Measurements from ENCODE around the gene RERE.
"Not testable (repeated sequence)": the region's sequence is repeated elsewhere in the genome, so short reads cannot be mapped to it uniquely, and the experiment has no call there.

The RERE gene

DNA sequence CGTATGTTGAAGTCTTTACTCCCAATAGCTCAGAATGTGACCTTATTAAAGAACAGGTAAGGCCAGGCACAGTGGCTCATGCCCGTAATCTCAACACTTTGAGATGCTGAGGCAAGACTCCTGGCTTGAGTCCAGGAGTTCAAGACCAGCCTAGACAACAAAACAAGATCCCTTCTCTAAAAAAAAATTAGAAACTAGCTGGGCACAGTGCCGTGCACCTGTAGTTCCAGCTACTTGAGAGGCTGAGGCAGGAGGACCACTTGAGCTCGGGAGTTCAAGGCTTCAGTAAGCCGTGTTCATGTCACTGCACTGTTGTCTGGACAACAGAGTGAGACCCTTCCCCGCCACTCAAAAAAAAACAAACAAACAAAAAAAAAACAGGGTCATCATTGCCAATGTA lies 171.3 kb downstream of the RERE start:
- no peak for DNase-seq (ENCODE audit: low read depth in 2 of 3, low spot score in 2 of 3)

DNA sequence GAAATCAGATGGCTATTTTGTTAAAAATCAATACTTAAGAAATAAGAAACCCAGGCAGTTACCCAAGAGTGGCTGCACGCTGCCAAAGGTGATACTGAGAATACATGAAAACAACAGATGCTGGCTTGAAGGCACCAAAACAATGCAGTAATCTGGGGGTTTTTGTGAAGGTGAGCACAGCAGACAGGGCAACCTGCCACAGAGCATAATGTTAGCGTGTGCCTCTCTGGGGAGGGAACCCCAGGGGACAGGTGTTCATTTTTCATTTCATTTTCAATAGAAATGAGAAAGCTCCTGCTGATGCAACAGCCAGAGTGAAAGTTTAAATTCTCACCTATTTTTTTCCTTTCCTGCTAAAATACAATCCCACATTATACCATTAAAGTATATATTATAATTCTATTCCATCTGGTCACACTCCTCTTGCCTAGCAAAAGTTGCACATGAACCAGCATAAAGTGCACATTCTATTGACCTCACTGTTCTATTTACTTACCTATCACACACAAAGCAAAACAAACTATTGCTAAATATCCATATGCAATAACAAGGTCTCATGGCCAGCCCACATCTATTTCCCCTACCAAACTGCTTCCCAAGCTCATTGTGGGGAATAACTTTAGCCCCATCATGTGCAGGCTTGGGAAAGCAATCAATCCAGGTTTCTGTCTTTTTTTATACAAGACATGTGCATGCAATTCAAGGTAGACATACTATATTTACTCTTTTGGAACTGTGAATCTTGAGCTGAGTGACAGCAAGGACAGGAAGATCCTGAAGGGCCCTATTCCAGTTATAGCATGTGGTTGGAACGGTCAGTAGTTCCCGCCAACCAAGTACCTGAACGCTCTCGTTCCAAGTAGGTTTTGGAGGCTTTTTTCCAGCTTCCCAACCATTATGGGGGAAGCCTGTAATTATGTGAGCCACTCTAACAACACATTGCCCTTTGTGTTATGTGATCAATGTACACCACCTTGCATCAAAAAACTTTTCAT lies 173.6 kb downstream of the RERE start:
- no peak for DNase-seq (ENCODE audit: low read depth in 2 of 3, low spot score in 2 of 3)

DNA sequence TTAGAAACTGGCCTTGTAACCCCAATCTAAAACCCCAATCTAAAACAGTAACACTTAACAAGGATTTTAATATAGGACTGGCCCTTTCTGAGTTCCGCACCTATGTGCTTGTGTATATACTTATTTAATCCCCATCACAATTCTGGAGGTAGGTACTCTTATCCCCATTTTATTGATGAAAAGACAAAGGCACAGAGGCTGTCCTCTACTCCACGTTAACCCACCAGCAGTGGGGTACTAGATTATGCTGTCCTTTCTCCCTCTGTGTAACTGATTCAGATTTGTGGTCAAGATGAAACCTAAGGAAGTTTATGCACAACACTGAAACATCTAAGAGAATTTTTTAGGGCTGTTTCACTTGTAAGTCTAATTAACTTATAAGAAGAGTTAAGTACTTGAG lies 175.3 kb downstream of the RERE start:
- DNase-seq (ENCODE audit: low read depth in 2 of 3, low spot score in 2 of 3): no peak

DNA sequence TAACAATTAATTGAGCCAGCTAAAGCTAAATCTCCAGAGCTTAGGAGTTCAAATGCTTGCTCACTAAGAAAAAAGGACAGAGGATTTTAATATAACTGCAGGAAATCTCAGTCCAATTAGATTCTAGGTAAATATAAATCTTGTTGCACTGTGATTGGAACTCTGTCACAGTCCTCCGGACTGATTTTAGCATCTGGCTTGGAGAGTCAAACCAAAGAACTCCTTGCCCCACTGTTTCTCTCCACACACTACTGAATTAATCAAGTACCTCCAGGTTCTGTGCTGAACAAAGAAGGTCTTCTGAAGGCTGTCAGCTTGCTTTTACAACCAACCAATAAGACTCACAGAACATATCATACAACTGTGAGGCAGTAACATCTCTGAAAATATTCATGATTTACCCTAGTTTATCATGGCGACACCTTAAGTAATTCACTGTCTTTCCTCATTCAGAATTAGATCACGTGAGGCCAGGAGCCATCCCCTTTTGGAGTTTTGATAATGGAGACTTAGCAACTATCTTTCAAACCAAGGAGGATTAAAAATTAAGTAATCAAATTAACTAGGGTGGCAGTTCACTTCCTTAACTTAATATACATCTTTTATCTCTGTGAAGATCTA lies 176.0 kb downstream of the RERE start:
- no peak for DNase-seq (ENCODE audit: low read depth in 2 of 3, low spot score in 2 of 3)

DNA sequence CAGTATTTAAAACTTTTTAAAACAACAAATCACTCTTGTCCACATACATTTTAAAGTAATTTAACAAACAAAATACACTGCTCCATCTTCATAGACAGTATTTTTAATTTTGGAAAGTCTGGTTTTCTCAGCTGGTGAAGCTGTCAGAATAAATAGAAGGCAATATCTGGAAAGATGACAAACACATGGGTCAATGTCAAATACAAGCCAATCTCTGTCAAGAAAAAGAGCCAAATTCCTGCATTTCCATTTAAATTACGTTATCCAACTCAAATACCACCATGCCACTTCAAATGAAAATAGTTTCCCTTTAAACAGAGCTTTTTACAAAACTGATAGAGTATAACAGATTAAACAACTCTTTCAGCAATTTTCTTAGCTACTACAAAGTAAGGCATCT lies 176.5 kb downstream of the RERE start:
- DNase-seq (ENCODE audit: low read depth in 2 of 3, low spot score in 2 of 3): no peak

DNA sequence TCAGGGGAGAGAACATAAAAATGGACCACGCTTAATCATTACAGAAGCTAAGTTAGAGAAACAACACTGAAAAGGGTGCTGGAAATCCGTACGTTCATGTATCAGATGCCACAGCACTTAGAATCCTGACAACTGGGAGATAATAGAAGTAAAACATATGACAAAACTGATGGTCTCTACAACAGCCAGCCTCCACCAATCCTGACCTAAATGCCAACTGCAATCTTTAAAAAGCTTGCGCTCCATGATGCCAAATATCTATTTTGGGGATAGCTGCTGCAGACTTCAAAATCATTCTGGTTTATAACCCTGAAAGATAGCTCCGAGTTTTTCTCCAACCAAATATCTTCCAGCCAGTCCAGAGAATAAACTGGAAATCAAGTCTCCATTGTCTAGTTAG lies 178.3 kb downstream of the RERE start:
- DNase-seq (ENCODE audit: low read depth in 2 of 3, low spot score in 2 of 3): no peak

DNA sequence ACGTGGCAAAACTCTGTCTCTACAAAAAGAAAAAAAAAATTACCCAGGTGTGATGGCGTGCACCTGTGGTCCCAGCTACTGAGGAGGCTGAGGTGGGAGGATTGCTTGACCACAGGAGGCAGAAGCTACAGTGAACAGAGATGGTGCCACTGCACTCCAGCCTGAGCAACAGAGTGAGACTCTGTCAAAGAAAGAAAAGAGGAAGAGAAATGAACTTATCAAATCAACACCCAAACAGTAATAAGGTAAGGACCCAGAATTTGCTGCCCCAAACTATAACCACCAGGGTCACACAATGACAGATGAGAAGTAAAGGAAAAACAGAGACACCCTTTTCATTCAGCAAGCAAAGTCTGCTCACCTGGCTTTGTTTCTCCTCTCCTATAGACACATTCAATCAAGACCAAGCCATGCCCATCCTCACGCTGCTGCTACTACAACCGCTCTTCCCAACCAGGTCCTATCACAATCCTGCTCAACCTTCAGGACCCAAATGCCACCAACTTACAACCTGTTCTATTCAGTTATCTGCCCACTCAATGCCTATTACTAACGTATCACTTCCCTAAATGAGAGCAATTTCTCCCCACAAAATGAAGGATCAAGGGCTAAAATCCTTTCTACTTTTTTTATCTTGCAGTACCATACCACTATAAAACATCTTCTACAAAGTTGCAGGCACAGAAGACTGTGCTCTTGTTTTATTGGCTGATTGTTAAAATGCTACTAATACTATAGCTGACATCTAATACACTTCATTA lies 183.5 kb downstream of the RERE start:
- no peak for DNase-seq (ENCODE audit: low read depth in 2 of 3, low spot score in 2 of 3)

DNA sequence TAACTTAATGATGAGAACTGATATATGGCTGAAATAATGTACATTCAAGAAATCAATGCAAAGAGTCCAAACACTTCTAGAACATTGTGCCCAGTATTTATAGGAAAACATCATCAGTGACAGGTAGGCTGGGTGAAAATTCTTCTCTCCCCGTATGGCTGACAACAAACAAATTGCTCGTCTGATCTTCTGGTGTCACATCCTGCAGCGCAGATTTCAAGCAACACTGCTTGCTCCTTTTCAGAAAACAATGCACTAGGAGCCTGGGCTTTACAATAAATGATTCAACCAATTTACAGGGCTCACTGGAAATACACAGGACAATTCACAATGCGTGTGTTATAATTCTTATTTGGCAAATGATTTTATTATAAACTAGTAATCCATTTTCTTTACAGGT lies 185.3 kb downstream of the RERE start:
- DNase-seq (ENCODE audit: low read depth in 2 of 3, low spot score in 2 of 3): no peak

DNA sequence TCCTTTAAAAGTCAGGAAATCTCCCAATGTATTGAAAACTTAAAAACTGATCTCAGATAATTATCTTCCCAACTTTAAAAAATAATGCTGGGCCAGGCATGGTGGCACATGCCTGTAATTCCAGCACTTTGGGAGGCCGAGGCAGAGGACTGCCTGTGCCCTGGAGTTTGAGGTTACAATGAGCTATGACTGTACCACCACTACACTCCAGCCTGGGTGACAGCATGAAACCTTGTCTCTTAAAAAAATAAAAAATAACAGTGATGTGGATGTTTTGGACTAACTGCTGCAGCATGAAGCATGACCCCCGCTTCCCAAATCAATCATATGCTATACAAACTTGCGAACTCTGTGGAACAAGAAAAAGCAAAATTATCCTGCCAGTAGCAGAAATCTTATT lies 186.3 kb downstream of the RERE start:
- no peak for DNase-seq (ENCODE audit: low read depth in 2 of 3, low spot score in 2 of 3)

DNA sequence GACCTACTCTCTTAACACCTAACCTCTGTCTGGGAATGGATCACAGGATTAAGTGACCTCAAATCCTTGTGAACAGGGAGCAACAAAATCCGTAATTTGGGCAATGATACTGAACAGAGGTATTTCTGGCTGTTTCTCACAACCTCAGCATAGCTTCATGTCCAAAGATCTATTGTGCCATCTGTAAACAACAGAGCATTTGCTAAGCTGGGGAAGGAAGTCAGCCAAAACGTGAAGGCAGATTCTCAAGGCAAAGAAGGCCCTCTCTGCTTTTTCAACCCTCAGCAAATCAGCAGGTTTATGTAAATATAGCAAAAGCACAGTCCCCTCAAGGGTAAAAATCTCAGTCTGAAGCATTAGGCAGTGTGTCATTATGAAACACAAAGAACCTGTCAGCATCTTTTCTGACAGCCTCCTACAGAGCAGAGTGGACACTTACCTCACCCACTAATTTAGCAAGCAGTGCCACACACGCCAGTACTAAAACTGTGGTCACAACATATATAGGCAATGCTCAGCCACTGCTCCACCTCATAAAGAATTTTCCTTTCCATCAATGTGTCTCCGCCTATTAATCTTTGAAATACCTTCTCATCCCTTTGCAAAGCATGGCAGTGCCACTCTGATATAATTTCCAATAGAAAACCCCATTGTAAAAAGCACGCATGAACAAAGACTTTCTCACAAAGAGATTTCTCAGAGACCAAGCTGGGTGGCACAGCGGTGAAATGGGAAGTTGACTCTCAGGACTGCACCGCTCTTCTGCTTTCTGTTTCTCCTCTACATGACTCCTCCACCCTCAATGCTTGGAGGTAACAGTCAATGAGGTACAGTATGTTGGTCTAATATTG lies 188.0 kb downstream of the RERE start:
- no peak for DNase-seq (ENCODE audit: low read depth in 2 of 3, low spot score in 2 of 3)

DNA sequence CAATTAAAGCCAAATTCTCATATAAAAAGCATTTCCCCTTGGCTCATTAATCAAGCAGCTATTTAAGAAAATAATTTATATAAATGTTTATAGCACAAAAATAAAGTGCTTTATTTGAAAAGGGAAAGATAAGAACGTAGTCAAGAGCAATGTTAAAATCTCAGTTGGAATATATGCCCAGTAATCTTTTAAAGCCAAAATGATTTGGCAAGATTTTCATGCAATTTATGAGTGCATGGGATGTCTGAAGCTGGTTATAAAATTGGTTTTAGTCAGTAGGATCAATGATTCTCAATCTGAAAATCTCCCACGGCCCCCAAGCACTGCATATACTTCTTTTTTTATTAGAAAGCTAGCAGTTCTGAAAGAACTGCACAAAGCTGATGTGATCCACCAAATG lies 188.8 kb downstream of the RERE start:
- DNase-seq (ENCODE audit: low read depth in 2 of 3, low spot score in 2 of 3): no peak

DNA sequence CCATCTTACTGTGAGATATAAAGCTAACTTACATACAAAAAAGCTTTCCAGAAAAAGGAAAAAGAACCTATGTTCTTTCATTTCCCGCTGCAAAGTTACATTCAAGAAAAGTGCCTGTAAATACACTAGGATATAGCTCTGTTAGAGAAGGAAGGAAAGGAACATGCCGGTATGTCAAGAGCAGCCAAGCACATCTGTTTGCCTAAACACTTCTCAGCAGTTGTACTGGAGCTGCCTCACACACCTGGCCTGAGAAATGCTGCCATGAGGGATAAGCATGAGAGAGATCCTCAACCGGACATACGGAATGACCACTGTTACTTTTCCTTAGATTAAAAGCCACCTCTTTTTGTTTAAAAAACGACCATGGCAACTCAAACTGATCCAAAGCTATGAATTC lies 189.7 kb downstream of the RERE start:
- DNase-seq (ENCODE audit: low read depth in 2 of 3, low spot score in 2 of 3): no peak

DNA sequence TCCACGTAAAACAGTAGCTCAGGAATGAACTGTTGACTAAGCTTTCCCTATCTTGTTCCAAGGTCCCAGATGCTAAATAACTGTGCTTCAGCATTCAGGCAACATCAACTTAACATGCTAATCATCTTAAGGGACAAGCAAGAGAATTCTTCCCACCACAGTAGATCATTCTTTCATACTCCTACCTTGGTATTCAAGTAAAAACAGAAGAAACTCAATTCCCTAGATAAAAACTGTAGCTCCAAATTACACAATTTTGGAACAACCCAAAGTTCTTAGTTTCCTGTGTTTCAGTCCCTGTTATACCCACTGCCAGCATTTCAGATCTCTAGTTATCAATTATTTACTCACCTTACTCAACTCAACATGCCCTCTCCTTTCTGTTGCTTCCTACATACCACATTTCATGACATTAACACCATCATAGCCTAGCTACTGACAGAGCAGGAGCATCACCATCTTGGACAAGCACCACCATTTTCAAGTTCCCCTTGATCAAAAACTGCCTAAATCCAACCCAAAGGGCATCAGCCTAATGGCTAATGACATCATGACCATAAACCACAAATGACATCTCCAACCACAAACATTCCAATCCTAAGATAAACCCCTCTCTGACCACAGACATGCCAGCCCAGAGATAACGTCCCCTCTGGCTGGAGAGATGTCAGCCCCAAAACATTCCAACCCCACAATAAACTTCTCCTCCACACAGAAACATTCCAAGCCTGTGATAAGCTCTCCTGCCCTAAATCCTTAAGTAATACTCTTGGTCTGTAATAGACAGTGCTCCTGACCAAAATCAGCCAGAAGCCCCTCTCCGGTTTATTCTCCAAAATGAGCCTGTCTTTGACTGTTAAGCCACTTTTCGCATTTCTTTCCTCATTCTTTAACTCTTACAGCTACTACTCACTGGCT lies 191.2 kb downstream of the RERE start:
- no peak for DNase-seq (ENCODE audit: low read depth in 2 of 3, low spot score in 2 of 3)

DNA sequence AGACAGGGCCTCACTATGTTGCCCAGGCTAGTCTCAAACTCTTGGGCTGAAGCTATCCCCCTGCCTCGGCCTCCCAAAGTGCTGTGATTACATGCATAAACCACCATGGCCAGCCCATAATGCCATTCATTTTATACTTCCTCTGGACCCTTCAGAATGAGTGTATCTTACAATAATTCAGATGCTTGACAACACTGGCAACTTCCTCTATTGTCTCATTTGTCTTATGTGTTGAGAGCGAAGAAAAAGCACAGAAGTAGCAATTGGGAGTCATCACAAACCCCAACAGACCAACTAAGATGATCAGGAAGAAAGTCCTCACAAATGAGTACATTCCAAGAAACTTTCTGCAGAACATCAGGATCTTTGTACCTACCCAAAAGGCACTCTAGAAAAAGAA lies 191.9 kb downstream of the RERE start:
- no peak for DNase-seq (ENCODE audit: low read depth in 2 of 3, low spot score in 2 of 3)

DNA sequence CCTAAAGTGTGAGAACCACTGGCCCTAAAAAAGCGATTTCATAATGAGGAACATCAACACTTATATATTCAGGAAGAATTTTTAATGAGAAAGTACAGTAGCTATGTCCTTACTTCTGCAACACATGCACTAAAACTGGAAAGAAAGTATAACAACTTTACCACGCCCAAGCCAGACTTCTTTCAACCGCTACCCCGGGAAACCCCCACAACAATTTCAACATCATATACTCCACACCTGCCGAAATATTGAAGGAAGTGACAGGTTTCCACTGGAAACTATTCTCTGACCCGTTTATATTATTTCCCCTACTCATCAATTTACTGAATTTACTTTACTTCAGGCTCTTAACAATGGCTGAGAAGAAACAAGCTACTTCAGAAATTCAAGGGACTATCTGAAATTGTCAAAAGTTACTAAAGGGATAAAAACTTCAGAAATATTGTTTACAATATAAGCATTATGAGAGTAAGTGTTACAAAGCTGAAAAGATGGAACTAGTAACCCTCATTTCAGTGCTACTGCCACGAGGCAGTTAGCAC lies 193.7 kb downstream of the RERE start:
- not testable (repeated sequence) for DNase-seq (ENCODE audit: low read depth in 2 of 3, low spot score in 2 of 3)

DNA sequence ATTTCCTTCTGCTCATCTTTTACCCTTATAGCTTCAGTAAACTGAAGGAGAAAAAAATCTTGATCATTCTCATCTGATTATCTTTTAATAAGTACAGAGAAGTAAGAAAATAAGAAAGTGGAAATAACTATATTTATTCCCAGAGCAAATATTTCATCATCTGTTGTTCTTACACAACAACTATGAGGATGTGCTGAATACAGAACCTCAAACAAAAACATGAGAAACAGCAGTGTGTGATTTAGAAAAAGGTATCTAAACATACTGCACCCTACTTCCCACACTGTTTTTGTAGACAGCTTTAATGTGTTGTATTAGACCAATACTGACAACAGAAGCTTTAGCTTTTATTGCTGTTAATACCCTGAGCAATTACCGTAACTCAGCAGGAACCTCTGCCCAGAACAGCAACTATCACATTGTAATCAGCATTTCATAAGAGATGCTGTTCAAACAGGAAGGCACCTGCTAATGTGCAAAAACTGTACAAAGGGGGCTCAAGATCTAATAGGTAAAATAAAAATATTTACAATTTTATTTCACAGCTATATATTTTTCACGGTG lies 195.6 kb downstream of the RERE start:
- not testable (repeated sequence) for DNase-seq (ENCODE audit: low read depth in 2 of 3, low spot score in 2 of 3)

DNA sequence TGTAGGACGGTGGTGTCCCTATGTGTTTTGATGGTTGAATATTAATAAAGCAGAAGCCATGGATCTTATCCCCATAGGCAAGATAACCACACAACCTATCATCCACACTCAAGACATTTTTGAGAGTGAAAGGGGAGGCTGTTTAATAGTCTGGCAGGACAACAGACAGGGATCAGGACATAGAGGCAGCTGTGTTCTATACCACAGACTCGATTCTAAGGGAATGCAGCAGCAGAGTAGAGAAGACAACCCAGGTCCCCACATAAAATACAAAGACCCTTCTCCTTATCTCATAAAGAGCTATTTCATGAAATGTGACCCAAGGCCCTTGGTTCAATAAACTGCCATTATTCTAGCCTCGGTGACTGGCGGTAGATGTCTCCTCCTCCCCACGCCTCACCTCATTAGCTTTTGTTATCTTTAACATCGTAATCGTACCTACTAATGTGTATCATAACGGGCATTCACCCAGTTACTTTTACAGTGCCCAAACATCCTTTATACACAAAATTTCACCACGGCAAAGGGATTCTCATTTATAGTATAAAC lies 196.3 kb downstream of the RERE start:
- DNase-seq (ENCODE audit: low read depth in 2 of 3, low spot score in 2 of 3): not testable (repeated sequence)

DNA sequence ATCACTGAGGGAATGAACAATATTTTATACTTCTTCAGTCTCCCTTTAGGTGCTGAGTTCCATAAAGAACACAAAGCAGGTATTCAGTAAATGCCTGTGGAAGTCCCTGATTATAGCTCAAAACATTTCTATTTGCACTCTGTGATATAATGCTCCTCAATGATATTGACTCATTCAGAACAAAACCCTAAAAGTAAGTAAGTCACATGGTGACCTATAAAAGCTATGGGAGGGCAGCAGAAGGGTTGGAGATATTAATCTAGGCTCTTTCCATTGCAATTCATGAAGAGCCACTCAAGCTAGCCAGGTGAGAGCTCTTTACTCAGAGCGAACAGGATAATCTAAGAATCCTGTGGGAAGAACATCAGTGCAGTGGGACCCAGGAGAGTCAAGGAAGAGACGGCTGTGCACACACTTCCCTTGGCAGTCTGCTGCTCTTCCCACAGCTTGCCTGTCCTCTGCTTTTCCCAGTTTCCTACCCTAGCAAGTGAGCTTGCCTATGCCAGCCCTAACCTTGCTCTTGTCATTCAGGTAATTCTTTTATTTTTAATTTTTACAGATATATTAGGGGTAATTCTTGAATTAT lies 197.4 kb downstream of the RERE start:
- DNase-seq (ENCODE audit: low read depth in 2 of 3, low spot score in 2 of 3): not testable (repeated sequence)

DNA sequence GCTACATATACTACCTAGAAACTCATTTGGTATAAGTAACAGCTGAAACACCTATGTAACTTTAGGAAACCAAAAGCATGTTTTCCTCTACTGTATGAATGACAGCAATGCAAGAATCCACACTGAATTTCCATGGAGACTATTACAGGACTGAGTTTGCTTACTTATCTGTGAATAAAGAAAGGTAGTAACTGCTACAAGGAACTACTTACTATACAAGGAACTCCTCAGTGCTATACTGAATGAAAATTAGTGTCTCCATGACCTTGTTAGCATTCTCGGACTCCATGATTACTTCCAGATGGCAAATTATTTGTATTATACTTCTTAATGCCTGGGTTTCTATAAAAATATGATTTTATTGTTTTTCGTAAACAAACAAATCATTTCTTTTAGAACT lies 198.0 kb downstream of the RERE start:
- not testable (repeated sequence) for DNase-seq (ENCODE audit: low read depth in 2 of 3, low spot score in 2 of 3)

All from activated CD8-positive, alpha-beta memory T cell treated with anti-CD3 and anti-CD28 coated beads for 48 hours (primary cell).